GM12878 (cell line): Measurements from ENCODE around the gene ACSF3. TPM values are rescaled to one million over a fixed set of nuclear protein-coding genes. Genes with fewer than 3 reads are reported as not detected.

Experiments used
- ATAC-seq: fragments of 200-7000 bp; cut with Tn5 transposase; 3 replicates; pipeline ENCODE4 v1.9.1; 2020; ENCODE audit warnings: mild to moderate bottlenecking, moderate library complexity
- BruUV-seq: library from RNA; stranded (reverse); fragments of 400-500 nt; replicated peaks from 2 replicates; lab custom pipeline; 2021; lab: Mats Ljungman, UMichigan
- CTCF ChIA-PET: fragments of 300-600 bp; sonication (Branson Sonifier 250); formaldehyde crosslinking; extraction: SDS; loops from one replicate; lab custom pipeline; 2021; ENCODE audit warnings: inconsistent platforms; lab: Yijun Ruan, JAX
- POLR2A ChIA-PET: fragments of 350-600 bp; formaldehyde crosslinking; extraction: SDS; loops from one replicate; lab custom pipeline; 2021; ENCODE audit warnings: inconsistent platforms; lab: Charles Lee
- RAD21 ChIA-PET: fragments of 300-600 bp; sonication (Branson Sonifier 250); formaldehyde crosslinking; loops from one replicate; lab custom pipeline; 2023; ENCODE audit warnings: antibody characterized with exemption; ENCODE audit not compliant: unreplicated experiment; lab: Charles Lee
- SMC1A ChIA-PET: fragments of 300-600 bp; sonication (Branson Sonifier 250); formaldehyde crosslinking; loops from one replicate; lab custom pipeline; 2023; ENCODE audit not compliant: unreplicated experiment, uncharacterized antibody; lab: Charles Lee
- DNase-seq: peaks from one replicate; pipeline ENCODE4 v3.0.0-alpha.2; 2011; ENCODE audit warnings: low read depth, low spot score
- FAIRE-seq: peaks from 3 replicates; lab custom pipeline; 2011; peaks lifted over from hg19 to GRCh38; lab: Jason Lieb, UNC
- H2AFZ ChIP-seq: 2 replicates; pipeline ENCODE4 v1.6.0; 2011; ENCODE audit warnings: low read depth, low read length, control low read depth; ENCODE audit not compliant: control insufficient read depth
- H3K27ac ChIP-seq: 2 replicates; pipeline ENCODE4 v1.5.1; 2011; ENCODE audit warnings: control low read depth; ENCODE audit not compliant: control insufficient read depth, insufficient read depth
- H3K27me3 ChIP-seq, 2 experiments: replicated peaks in 1 of 2; 2 replicates each; pipeline versions ENCODE4 v1.6.0 to v1.6.1; 2011; ENCODE audit warnings: low read length in 1 of 2; ENCODE audit not compliant: control insufficient read depth in 2 of 2, insufficient read depth in 2 of 2
- H3K36me3 ChIP-seq, 2 experiments: 2 replicates each; pipeline ENCODE4 v1.5.1; 2011; ENCODE audit warnings: low read length in 1 of 2; ENCODE audit not compliant: control insufficient read depth in 2 of 2, insufficient read depth in 2 of 2
- H3K4me1 ChIP-seq: 2 replicates; pipeline ENCODE4 v1.6.1; 2011; ENCODE audit warnings: mild to moderate bottlenecking, low read length, moderate library complexity, mixed read lengths; ENCODE audit not compliant: control insufficient read depth, insufficient read depth
- H3K4me2 ChIP-seq: 2 replicates; pipeline ENCODE4 v1.6.0; 2011; ENCODE audit warnings: control low read depth; ENCODE audit not compliant: control insufficient read depth, insufficient read depth
- H3K4me3 ChIP-seq: fragments of 200-600 bp; sonication (generic); 2 replicates; pipeline ENCODE4 v1.5.1; 2016
- H3K79me2 ChIP-seq: 2 replicates; pipeline ENCODE4 v1.6.0; 2011; ENCODE audit warnings: low read length; ENCODE audit not compliant: control insufficient read depth, insufficient read depth
- H3K9ac ChIP-seq: 2 replicates; pipeline ENCODE4 v1.8.0; 2011; ENCODE audit warnings: low read length, control low read depth, mixed read lengths; ENCODE audit not compliant: control insufficient read depth, insufficient read depth
- H3K9me3 ChIP-seq: replicated peaks from 3 replicates; pipeline ENCODE4 v1.5.1; 2011; ENCODE audit warnings: mild to moderate bottlenecking, low read length; ENCODE audit not compliant: control insufficient read depth, insufficient read depth
- H4K20me1 ChIP-seq: 2 replicates; pipeline ENCODE4 v1.6.0; 2011; ENCODE audit not compliant: control insufficient read depth, insufficient read depth
- ATF2 ChIP-seq: IDR thresholded peaks from 2 replicates; pipeline ENCODE4 v1.6.1; 2012; ENCODE audit warnings: low read length, inconsistent platforms
- BCL3 ChIP-seq: IDR thresholded peaks from 2 replicates; pipeline ENCODE4 v1.6.1; 2011; ENCODE audit warnings: borderline replicate concordance, low read depth, mild to moderate bottlenecking, moderate library complexity, low read length; ENCODE audit not compliant: insufficient read depth, poor library complexity, severe bottlenecking
- CEBPZ ChIP-seq: fragments of 150-350 bp; IDR thresholded peaks from 2 replicates; pipeline ENCODE4 v1.6.1; 2016; ENCODE audit warnings: low read depth, low read length
- CHD4 ChIP-seq: fragments of 200-600 bp; sonication (generic); IDR thresholded peaks from 2 replicates; pipeline ENCODE4 v1.6.1; 2016; ENCODE audit warnings: mild to moderate bottlenecking
- GATAD2B ChIP-seq: fragments of 450-650 bp; conservative IDR thresholded peaks from 2 replicates; pipeline ENCODE4 v1.6.1; 2017; ENCODE audit warnings: low read depth, mild to moderate bottlenecking, moderate library complexity
- NFYA ChIP-seq: IDR thresholded peaks from 2 replicates; pipeline ENCODE4 v1.6.1; 2011; ENCODE audit warnings: low read depth, mild to moderate bottlenecking, low read length, improper control_type of control experiment, borderline replicate concordance
- NR2C1 ChIP-seq: fragments of 450-650 bp; IDR thresholded peaks from 2 replicates; pipeline ENCODE4 v1.6.1; 2017; ENCODE audit warnings: antibody characterized with exemption, mild to moderate bottlenecking, moderate library complexity
- PBX3 ChIP-seq: IDR thresholded peaks from 2 replicates; pipeline ENCODE4 v1.6.1; 2011; ENCODE audit warnings: mild to moderate bottlenecking, low read depth, low read length, moderate library complexity; ENCODE audit not compliant: insufficient replicate concordance
- TCF3 ChIP-seq: IDR thresholded peaks from 2 replicates; pipeline ENCODE4 v1.6.1; 2012; ENCODE audit warnings: low read depth, mild to moderate bottlenecking, low read length, borderline replicate concordance; ENCODE audit not compliant: insufficient read depth
- ZBTB33 ChIP-seq: fragments of 450-650 bp; IDR thresholded peaks from 2 replicates; pipeline ENCODE4 v1.6.1; 2017; ENCODE audit warnings: mild to moderate bottlenecking
- ZNF207 ChIP-seq: fragments of 450-650 bp; IDR thresholded peaks from 2 replicates; pipeline ENCODE4 v1.6.1; 2014; ENCODE audit warnings: antibody characterized with exemption, mild to moderate bottlenecking, borderline replicate concordance
- WGBS: methylation state at CpG from one replicate; pipeline ENCODE4 v1.1.6; 2016; ENCODE audit warnings: low lambda C conversion rate; ENCODE audit not compliant: insufficient replicate concordance, insufficient coverage; ENCODE audit errors: missing lambda C conversion rate; 5-methylcytosine and 5-hydroxymethylcytosine counted together
- in situ Hi-C: fragments of 300-500 bp; cut with MboI; formaldehyde crosslinking; loops from 9 replicates; pipeline ENCODE4 v1.14.3; 2018; ENCODE audit warnings: mixed read lengths
- intact Hi-C: fragments of 100-400 bp; cut with micrococcal nuclease; formaldehyde crosslinking; loops from one replicate; pipeline ENCODE4 v1.14.2; 2022; ENCODE audit not compliant: unreplicated experiment
- polyA plus RNA-seq, 11 experiments: library from polyadenylated mRNA; depleted of rRNA in 4 of 11; unstranded in 6 of 11; stranded (reverse) in 5 of 11; fragments of >200 nt; fragmentation: Nextera tagmentation in 4 of 11; fragmentation: Illumina TruSeq in 1 of 11; extraction: Ambion mirVana in 4 of 11; extraction: Trizol in 1 of 11; gene quantifications; 1 replicate in 1 of 11; 2 replicates in 10 of 11; pipeline versions ENCODE4 v1.2.1 to v1.2.3, GENCODE V29; 2011 to 2016; ENCODE audit warnings: inconsistent platforms in 2 of 11, missing spikeins in 2 of 11, low read depth in 1 of 11
- total RNA-seq, 4 experiments: library from RNA; depleted of rRNA in 3 of 4; stranded (reverse); fragments of >200 nt in 3 of 4; fragmentation: Illumina TruSeq in 1 of 4; extraction: Trizol in 1 of 4; gene quantifications; 2 replicates each; pipeline versions ENCODE4 v1.2.1 to v1.2.3, GENCODE V29; 2013 to 2021

ACSF3 gene
- total and polyA plus RNA-seq, 10 of the 15 experiments (the other 5 are each of a cell fraction or from before 2014, with no cell fraction given), result 1.0 to 44.4 (median 25.8) TPM

GRCh38 chr16:89074803-89075688 lies 18.6 kb upstream of the ACSF3 start (continued):
- TF ChIP-seq CEBPZ (no peak), NR2C1 (no peak), ATF2 (no peak)

GRCh38 chr16:89076159-89076558 lies 17.5 kb upstream of the ACSF3 start:
- H3K27ac ChIP-seq, result no peak overlapping the region
- TF ChIP-seq ZBTB33, result no peak
- TF ChIP-seq ZNF207, result no peak
- no peak for TF ChIP-seq CHD4
- 0 out of 2 replicates have a peak, but pooled peaks have one; percentile 24 for TF ChIP-seq TCF3
- TF ChIP-seq BCL3, result peak; percentile 84
- no peak for TF ChIP-seq PBX3
- TF ChIP-seq GATAD2B, result no peak
- no peak for TF ChIP-seq NFYA

More at GRCh38 chr16:89076159-89076558, 17.5 kb upstream of the ACSF3 start:
- 86% methylated on average over 14 of the region's 14 CpGs for WGBS
- Histone ChIP-seq H3K36me3 (no peaks in the 10 kb centered on the region), H3K4me1 (no peaks in the 10 kb centered on the region), H3K27me3 (no peaks in the 10 kb centered on the region; a peak in 1 of 4 replicates), H3K79me2 (no peaks in the 10 kb centered on the region), H3K4me3 (no peak overlapping the region), H3K9me3 (peaks cover 7% of the 10 kb centered on the region; the same call in 2 of the 3 replicates), H3K9ac (no peak overlapping the region), H2AFZ (no peak overlapping the region), H4K20me1 (no peaks in the 10 kb centered on the region), H3K4me2 (no peak overlapping the region)
- no TSS peak for BruUV-seq
- RAD21 ChIA-PET, result no interaction called here
- no peak for ATAC-seq
- CTCF ChIA-PET, result no interaction called here
- in situ Hi-C loops, result no loop called here
- POLR2A ChIA-PET, result no interaction called here
- no peak for FAIRE-seq
- DNase-seq, result no peak
- SMC1A ChIA-PET, result no interaction called here
- intact Hi-C loops, result no loop called here
